Chondrocyte (in vitro differentiated cells): ENCODE data around the gene FLOT1. TPM values are rescaled to one million over a fixed set of nuclear protein-coding genes. Genes with fewer than 3 reads are reported as not detected.

Source experiments
- DNase-seq: peaks from one replicate; pipeline ENCODE4 v3.0.0; 2021; ENCODE audit warnings: mixed read lengths, low spot score
- H3K27ac Mint-ChIP-seq: one replicate; pipeline ENCODE4 v1.8.0; 2021; ENCODE audit warnings: mild to moderate bottlenecking, moderate library complexity, mixed read lengths; ENCODE audit not compliant: unreplicated experiment
- H3K27me3 Mint-ChIP-seq: 2 replicates; pipeline ENCODE4 v1.8.0; 2021; ENCODE audit warnings: low read depth, mixed read lengths
- H3K36me3 Mint-ChIP-seq: 2 replicates; pipeline ENCODE4 v1.8.0; 2021; ENCODE audit warnings: low read depth, mixed read lengths
- H3K4me1 Mint-ChIP-seq: 2 replicates; pipeline ENCODE4 v1.8.0; 2021; ENCODE audit warnings: low read depth, mild to moderate bottlenecking, mixed read lengths
- H3K4me3 Mint-ChIP-seq: one replicate; pipeline ENCODE4 v1.8.0; 2021; ENCODE audit warnings: mild to moderate bottlenecking, moderate library complexity, mixed read lengths; ENCODE audit not compliant: unreplicated experiment
- H3K9me3 Mint-ChIP-seq: 2 replicates; pipeline ENCODE4 v1.8.0; 2021; ENCODE audit warnings: low read depth, mixed read lengths
- total RNA-seq: library from RNA; stranded (reverse); gene quantifications from 3 replicates; pipeline ENCODE4 v1.2.1, GENCODE V29; 2021
- TF ChIP-seq, protein P1 (sequence below): fragments of 200-600 bp; sonication (generic); IDR thresholded peaks from 2 replicates; pipeline ENCODE4 v1.5.0; 2021; ENCODE audit warnings: antibody characterized with exemption, mild to moderate bottlenecking, moderate library complexity

FLOT1 gene
- total RNA-seq, 1 donor from 2014 or later, result 66.8 TPM

DNA sequence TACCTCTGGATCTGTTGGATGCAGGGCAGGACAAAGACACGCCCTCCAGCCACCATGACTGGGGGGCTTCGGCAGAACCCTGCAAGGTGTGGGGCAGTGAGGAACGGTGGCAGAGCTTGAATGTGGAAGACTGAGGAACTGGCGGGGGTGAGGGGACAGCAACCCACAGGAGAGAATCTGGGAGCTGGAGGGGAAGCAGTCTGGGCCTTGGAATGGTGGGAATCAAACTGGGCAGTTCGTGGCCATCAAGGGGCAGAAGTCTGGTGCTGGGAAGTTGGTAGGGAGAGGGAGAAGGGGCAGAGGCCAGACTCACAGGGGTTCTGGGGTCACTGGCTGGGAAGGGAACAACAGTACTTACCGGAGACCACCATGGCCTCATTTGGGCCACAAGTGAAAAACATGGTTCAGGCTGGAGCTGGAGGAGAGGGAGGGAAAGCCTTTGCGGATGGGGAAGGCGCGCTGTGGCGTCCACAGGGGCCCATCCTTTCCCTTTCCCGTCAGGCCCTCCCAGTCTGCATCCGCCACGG is 635 bp downstream of the FLOT1 start:
- peak overlapping the region; percentile 93 for H3K4me3 Mint-ChIP-seq
- H3K27me3 Mint-ChIP-seq, result no peaks in the 10 kb centered on the region
- DNase-seq, result no peak
- TF ChIP-seq, protein P1, sequence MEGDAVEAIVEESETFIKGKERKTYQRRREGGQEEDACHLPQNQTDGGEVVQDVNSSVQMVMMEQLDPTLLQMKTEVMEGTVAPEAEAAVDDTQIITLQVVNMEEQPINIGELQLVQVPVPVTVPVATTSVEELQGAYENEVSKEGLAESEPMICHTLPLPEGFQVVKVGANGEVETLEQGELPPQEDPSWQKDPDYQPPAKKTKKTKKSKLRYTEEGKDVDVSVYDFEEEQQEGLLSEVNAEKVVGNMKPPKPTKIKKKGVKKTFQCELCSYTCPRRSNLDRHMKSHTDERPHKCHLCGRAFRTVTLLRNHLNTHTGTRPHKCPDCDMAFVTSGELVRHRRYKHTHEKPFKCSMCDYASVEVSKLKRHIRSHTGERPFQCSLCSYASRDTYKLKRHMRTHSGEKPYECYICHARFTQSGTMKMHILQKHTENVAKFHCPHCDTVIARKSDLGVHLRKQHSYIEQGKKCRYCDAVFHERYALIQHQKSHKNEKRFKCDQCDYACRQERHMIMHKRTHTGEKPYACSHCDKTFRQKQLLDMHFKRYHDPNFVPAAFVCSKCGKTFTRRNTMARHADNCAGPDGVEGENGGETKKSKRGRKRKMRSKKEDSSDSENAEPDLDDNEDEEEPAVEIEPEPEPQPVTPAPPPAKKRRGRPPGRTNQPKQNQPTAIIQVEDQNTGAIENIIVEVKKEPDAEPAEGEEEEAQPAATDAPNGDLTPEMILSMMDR, result no peak
- H3K36me3 Mint-ChIP-seq, result peaks cover 29% of the 10 kb centered on the region
- peak overlapping the region; percentile 93 for H3K27ac Mint-ChIP-seq
- H3K4me1 Mint-ChIP-seq, result peaks cover 57% of the 10 kb centered on the region
- no peaks in the 10 kb centered on the region for H3K9me3 Mint-ChIP-seq

DNA sequence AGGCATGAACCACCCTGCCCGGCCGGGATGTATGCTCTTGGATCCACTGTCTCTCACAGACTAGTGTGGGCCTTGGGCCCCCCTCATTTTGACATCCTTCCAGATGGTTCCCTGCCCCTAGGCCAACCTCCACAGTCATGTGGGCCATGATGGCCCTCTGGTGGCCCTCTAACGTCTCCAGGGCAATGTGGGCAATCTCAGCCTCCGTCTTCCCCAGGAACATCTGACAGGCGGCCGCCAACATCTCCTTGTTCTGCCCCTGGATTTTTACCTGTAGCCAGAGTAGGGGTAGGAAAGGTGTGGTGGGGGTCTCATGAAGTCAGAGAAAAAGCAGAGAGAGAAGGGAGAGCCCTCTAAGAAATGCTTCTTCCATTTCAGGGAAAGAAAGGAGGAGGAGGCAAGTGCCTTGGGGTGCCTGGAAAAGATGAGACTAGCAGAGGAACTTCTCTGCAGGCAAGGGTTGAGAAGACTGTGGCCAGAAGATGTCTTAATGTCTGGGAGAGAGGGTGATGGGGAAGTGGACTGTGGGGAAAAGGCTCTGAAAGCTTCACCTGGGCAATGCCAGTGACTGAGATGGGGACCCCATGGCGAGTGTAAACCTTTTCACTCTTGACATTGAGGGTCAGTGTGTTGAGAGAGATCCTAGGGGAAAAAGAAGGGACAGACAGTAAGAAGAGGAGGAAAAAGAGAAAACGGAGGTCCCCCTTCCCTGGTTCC is 1.3 kb downstream of the FLOT1 start:
- H3K4me1 Mint-ChIP-seq, result peaks cover 54% of the 10 kb centered on the region

DNA sequence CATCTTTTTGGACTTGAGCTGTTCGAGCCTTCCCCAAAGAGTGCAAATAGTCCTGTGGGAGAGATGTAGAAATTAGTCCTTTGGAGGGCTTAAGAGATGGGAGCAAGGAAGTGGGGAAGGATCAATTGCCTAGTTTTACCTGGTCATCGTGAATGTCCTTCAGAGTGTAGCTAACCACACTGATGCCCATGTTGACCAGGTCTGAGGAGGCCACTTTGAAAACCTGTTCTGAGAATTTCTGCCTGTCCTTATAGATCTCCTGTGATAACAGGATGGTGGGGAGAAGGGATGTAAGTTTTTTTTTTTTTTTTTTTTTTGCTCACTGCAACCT is 2.0 kb downstream of the FLOT1 start:
- peaks cover 54% of the 10 kb centered on the region for H3K4me1 Mint-ChIP-seq
- peaks cover 35% of the 10 kb centered on the region for H3K36me3 Mint-ChIP-seq
- H3K27me3 Mint-ChIP-seq, result no peaks in the 10 kb centered on the region
- no peak overlapping the region for H3K4me3 Mint-ChIP-seq
- TF ChIP-seq, protein P1, result no peak
- no peaks in the 10 kb centered on the region for H3K9me3 Mint-ChIP-seq
- peak overlapping the region; percentile 93 for H3K27ac Mint-ChIP-seq
- no peak for DNase-seq

More for the DNA sequence above, 1.3 kb downstream of the FLOT1 start:
- Mint-ChIP-seq H3K27me3 (no peaks in the 10 kb centered on the region), H3K9me3 (no peaks in the 10 kb centered on the region), H3K27ac (peak overlapping the region; percentile 93), H3K4me3 (peak overlapping the region; percentile 93), H3K36me3 (peaks cover 30% of the 10 kb centered on the region)
- no peak for DNase-seq
- TF ChIP-seq, protein P1, result no peak

DNA sequence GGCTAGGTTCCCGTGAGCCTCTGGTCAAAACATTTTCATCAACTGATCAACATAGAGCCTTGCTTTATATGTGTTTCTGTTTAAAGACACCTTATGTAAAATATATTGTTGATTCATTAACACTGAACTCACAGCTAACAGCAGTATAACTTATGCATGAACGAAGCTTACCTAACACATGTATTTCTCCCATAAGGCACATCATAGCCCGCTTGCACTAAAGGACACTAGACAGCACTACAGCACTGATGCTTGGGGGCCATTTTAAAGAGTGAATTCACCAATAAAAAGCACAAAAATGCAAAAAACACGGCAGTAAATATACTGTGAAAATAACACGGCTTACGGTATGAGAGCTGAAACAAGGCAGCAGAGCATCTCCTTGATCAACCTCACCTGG is 4.0 kb downstream of the FLOT1 start:
- no peaks in the 10 kb centered on the region for H3K9me3 Mint-ChIP-seq
- DNase-seq, result no peak
- peaks cover 44% of the 10 kb centered on the region for H3K4me1 Mint-ChIP-seq

DNA sequence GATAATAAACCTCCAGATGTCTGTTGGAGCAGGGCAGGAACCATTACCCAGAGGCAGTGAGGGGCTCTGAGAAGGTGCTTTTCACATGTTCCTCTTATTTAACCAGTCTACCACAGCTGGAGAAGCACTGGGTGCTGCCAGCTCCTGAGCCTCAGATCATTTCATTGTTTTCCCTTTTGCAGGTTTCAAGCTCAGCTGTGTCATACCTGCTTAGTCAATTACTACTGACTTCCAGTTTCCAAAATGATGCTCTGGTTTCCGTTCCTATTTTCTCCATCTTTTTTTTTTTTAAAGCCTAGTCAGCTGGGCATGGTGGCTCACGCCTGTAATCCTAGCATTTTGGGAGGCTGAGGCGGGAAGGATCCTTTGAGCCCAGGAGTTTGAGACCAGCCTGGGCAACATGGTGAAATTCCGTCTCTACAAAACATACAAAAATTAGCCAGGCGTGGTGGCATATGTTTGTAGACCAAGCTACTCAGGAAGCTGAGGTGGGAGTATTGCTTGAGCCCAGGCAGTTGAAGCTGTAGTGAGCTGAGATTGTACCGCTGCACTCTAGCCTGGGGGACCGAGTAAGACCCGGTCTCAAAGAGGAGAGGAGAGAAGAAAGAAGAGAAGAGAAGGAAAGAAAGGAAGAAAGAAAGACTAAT is 6.7 kb downstream of the FLOT1 start:
- peaks cover 32% of the 10 kb centered on the region for H3K36me3 Mint-ChIP-seq
- H3K27me3 Mint-ChIP-seq, result no peaks in the 10 kb centered on the region
- H3K4me1 Mint-ChIP-seq, result peaks cover 32% of the 10 kb centered on the region
- H3K4me3 Mint-ChIP-seq, result no peak overlapping the region
- TF ChIP-seq, protein P1, result no peak
- no peak overlapping the region for H3K27ac Mint-ChIP-seq
- DNase-seq, result no peak
- H3K9me3 Mint-ChIP-seq, result no peaks in the 10 kb centered on the region

More for the DNA sequence above, 4.0 kb downstream of the FLOT1 start:
- Mint-ChIP-seq H3K36me3 (peaks cover 35% of the 10 kb centered on the region), H3K4me3 (no peak overlapping the region), H3K27ac (no peak overlapping the region), H3K27me3 (no peaks in the 10 kb centered on the region)
- TF ChIP-seq, protein P1, result no peak
